ENCODE measurements around the gene GABPA.

GABPA gene

GRCh38 chr21:25752416-25752815, 17.6 kb downstream of the GABPA start:
- H3K27me3 ChIP-seq (ENCODE audit: insufficient read depth, low read depth, severe bottlenecking): no peaks in the 10 kb centered on the region
- H3K4me3 ChIP-seq (ENCODE audit: low read depth, low read length): no peak overlapping the region
- TF ChIP-seq CTCF (IDR thresholded peaks at IDR 0.05; ENCODE audit: low read depth, low read length): no peak
- no peak for DNase-seq
- peaks cover 67% of the 10 kb centered on the region for H3K36me3 ChIP-seq
- no peaks in the 10 kb centered on the region for H3K9me3 ChIP-seq (ENCODE audit: severe bottlenecking)
- H3K27ac ChIP-seq: no peak overlapping the region

GRCh38 chr21:25756190-25756932, 21.6 kb downstream of the GABPA start:
- TF ChIP-seq CTCF (IDR thresholded peaks at IDR 0.05; ENCODE audit: low read depth, low read length): no peak
- no peak for DNase-seq

GRCh38 chr21:25757531-25757930, 22.8 kb downstream of the GABPA start:
- DNase-seq: no peak
- Histone ChIP-seq H3K9me3 (ENCODE audit: severe bottlenecking) (no peaks in the 10 kb centered on the region), H3K27me3 (ENCODE audit: insufficient read depth, low read depth, severe bottlenecking) (no peaks in the 10 kb centered on the region), H3K4me3 (ENCODE audit: low read depth, low read length) (no peak overlapping the region), H3K27ac (no peak overlapping the region), H3K36me3 (peaks cover 81% of the 10 kb centered on the region)
- no peak for TF ChIP-seq CTCF (IDR thresholded peaks at IDR 0.05; ENCODE audit: low read depth, low read length)

More at GRCh38 chr21:25756190-25756932, 21.6 kb downstream of the GABPA start:
- Histone ChIP-seq H3K27me3 (ENCODE audit: insufficient read depth, low read depth, severe bottlenecking) (no peaks in the 10 kb centered on the region), H3K9me3 (ENCODE audit: severe bottlenecking) (no peaks in the 10 kb centered on the region), H3K36me3 (peaks cover 77% of the 10 kb centered on the region), H3K4me3 (ENCODE audit: low read depth, low read length) (no peak overlapping the region), H3K27ac (no peak overlapping the region)

- DNase-seq: no peak
- no peak for TF ChIP-seq CTCF (IDR thresholded peaks at IDR 0.05; ENCODE audit: low read depth, low read length)
- no peaks in the 10 kb centered on the region for H3K27me3 ChIP-seq (ENCODE audit: insufficient read depth, low read depth, severe bottlenecking)
- H3K9me3 ChIP-seq (ENCODE audit: severe bottlenecking): no peaks in the 10 kb centered on the region
- H3K36me3 ChIP-seq: peaks cover 87% of the 10 kb centered on the region
- H3K27ac ChIP-seq: no peak overlapping the region
- H3K4me3 ChIP-seq (ENCODE audit: low read depth, low read length): no peak overlapping the region
These were observed 24.8 kb downstream of the GABPA start for GRCh38 chr21:25759573-25759972.

- no peak for TF ChIP-seq CTCF (IDR thresholded peaks at IDR 0.05; ENCODE audit: low read depth, low read length)
- H3K9me3 ChIP-seq (ENCODE audit: severe bottlenecking): no peaks in the 10 kb centered on the region
- no peak overlapping the region for H3K27ac ChIP-seq
- no peak overlapping the region for H3K4me3 ChIP-seq (ENCODE audit: low read depth, low read length)
- H3K36me3 ChIP-seq: peaks cover 87% of the 10 kb centered on the region
- no peaks in the 10 kb centered on the region for H3K27me3 ChIP-seq (ENCODE audit: insufficient read depth, low read depth, severe bottlenecking)
- no peak for DNase-seq
These were observed 25.3 kb downstream of the GABPA start for GRCh38 chr21:25760061-25760460.

GRCh38 chr21:25760677-25761076, 25.9 kb downstream of the GABPA start:
- TF ChIP-seq CTCF (IDR thresholded peaks at IDR 0.05; ENCODE audit: low read depth, low read length): no peak
- H3K27me3 ChIP-seq (ENCODE audit: insufficient read depth, low read depth, severe bottlenecking): no peaks in the 10 kb centered on the region
- H3K9me3 ChIP-seq (ENCODE audit: severe bottlenecking): no peaks in the 10 kb centered on the region
- no peak overlapping the region for H3K4me3 ChIP-seq (ENCODE audit: low read depth, low read length)
- no peak for DNase-seq
- no peak overlapping the region for H3K27ac ChIP-seq
- H3K36me3 ChIP-seq: peaks cover 91% of the 10 kb centered on the region
